Measurements from ENCODE around the gene ACSBG1. TPM values are rescaled to one million over a fixed set of nuclear protein-coding genes. Genes with fewer than 3 reads are reported as not detected.

ACSBG1 gene
- total and polyA plus RNA-seq, 10 of the 15 experiments (the other 5 are each of a cell fraction or from before 2014, with no cell fraction given), result 0.11 to 0.75 (median 0.42) TPM

GRCh38 chr15:78157203-78157602, 77.2 kb downstream of the ACSBG1 start (continued):
- TF ChIP-seq MTA2 (IDR thresholded peaks at IDR 0.05; ENCODE audit: low read depth) (no peak), ZNF687 (IDR thresholded peaks at IDR 0.05) (no peak), STAT1 (conservative IDR thresholded peaks at IDR 0.05) (no peak), MEF2B (IDR thresholded peaks at IDR 0.05; ENCODE audit: partially characterized antibody, poor library complexity, severe bottlenecking) (no peak), NRF1 (conservative IDR thresholded peaks at IDR 0.05; ENCODE audit: low read depth, low read length) (no peak), ZBED1 (IDR thresholded peaks at IDR 0.05; ENCODE audit: borderline replicate concordance) (no peak)

- ChIA-PET RAD21 (ENCODE audit: unreplicated experiment) (interaction anchor here (0.9 to 3.1 kb wide), 5 partner anchors 10 to 39 kb away, joined by 3 to 18 read pairs (median 6); no protein-coding TSS in a partner anchor), POLR2A (interaction anchor here (1.2 to 3.1 kb wide), 5 partner anchors 9 to 17 kb away, joined by 3 to 19 read pairs (median 7); no protein-coding TSS in a partner anchor), SMC1A (ENCODE audit: uncharacterized antibody, unreplicated experiment) (interaction anchor here (0.8 to 7.0 kb wide), 6 partner anchors 9 to 39 kb away, joined by 3 to 59 read pairs (median 13); no protein-coding TSS in a partner anchor), CTCF (interaction anchor here (0.8 to 3.1 kb wide), 9 partner anchors 9 to 48 kb away, joined by 3 to 14 read pairs (median 4); partner anchors contain the start of gene CIB2)
- no peaks in the 10 kb centered on the region for H3K9me3 ChIP-seq (replicated peaks; ENCODE audit: control insufficient read depth, insufficient read depth, low read length)
- no peak overlapping the region for H3K4me2 ChIP-seq (ENCODE audit: control insufficient read depth, insufficient read depth)
- BruUV-seq (replicated peaks), result no TSS peak
- no peak for FAIRE-seq
- no peaks in the 10 kb centered on the region for H3K27me3 ChIP-seq (replicated peaks in 1 of 2; ENCODE audit: control insufficient read depth in 2 of 2, insufficient read depth in 2 of 2, low read length in 1 of 2)
- no peak for ATAC-seq
- no peak overlapping the region for H3K9ac ChIP-seq (ENCODE audit: control insufficient read depth, insufficient read depth, low read length)
- intact Hi-C loops (cut with micrococcal nuclease; ENCODE audit: unreplicated experiment) (no loop called here), in situ Hi-C loops (cut with MboI) (loop anchor here (25.0 kb wide), 1 partner anchor 831 kb away; no protein-coding TSS in a partner anchor)
- no peak for DNase-seq (ENCODE audit: low read depth, low spot score)
- H3K79me2 ChIP-seq (ENCODE audit: control insufficient read depth, insufficient read depth, low read length), result peaks cover 37% of the 10 kb centered on the region
- H3K4me1 ChIP-seq (ENCODE audit: control insufficient read depth, insufficient read depth, low read length), result no peaks in the 10 kb centered on the region
- H4K20me1 ChIP-seq (ENCODE audit: control insufficient read depth, insufficient read depth), result no peaks in the 10 kb centered on the region
- H3K27ac ChIP-seq (ENCODE audit: control insufficient read depth, insufficient read depth), result no peak overlapping the region
- TF ChIP-seq EZH2 (IDR thresholded peaks at IDR 0.05; ENCODE audit: borderline replicate concordance, control insufficient read depth, low read depth, low read length), result no peak
- TF ChIP-seq ZBTB33 (IDR thresholded peaks at IDR 0.05), result no peak
- no peak for TF ChIP-seq RBBP5 (conservative IDR thresholded peaks at IDR 0.05)
- no peak for TF ChIP-seq EED (IDR thresholded peaks at IDR 0.05; ENCODE audit: low read depth)
- TF ChIP-seq SPI1 (IDR thresholded peaks at IDR 0.05; ENCODE audit: borderline replicate concordance, insufficient read depth, low read depth, low read length), result no peak
- TF ChIP-seq HDAC6 (IDR thresholded peaks at IDR 0.05; ENCODE audit: unreplicated experiment), result no peak
- TF ChIP-seq TARDBP (IDR thresholded peaks at IDR 0.05; ENCODE audit: borderline replicate concordance), result no peak
- no peak for TF ChIP-seq E2F8 (IDR thresholded peaks at IDR 0.05; ENCODE audit: low read depth, partially characterized antibody)
- WGBS (ENCODE audit: insufficient coverage, insufficient replicate concordance, low lambda C conversion rate, missing lambda C conversion rate), result 96% methylated on average over 1 of the region's 1 CpG
- no peak overlapping the region for H3K4me3 ChIP-seq
- peaks cover 5 to 31% of the 10 kb centered on the region in 2 experiments for H3K36me3 ChIP-seq (ENCODE audit: control insufficient read depth in 2 of 2, insufficient read depth in 2 of 2, low read length in 1 of 2)
- H2AFZ ChIP-seq (ENCODE audit: control insufficient read depth, low read depth, low read length), result no peak overlapping the region
Observed at GRCh38 chr15:78156653-78157052, 77.7 kb downstream of the ACSBG1 start.

Measured in GM12878 (cell line).